Parathyroid adenoma (tissue), 2 donors: ENCODE data around the gene ITPK1.

Experiments
- H2AFZ ChIP-seq: fragments of 300-600 bp; sonication (generic); one replicate; pipeline ENCODE4 v1.7.0; 2017; ENCODE audit warnings: antibody characterized with exemption, mild to moderate bottlenecking
- H3K27ac ChIP-seq: fragments of 300-600 bp; sonication (generic); one replicate; pipeline ENCODE4 v1.7.0; 2017
- H3K27me3 ChIP-seq: fragments of 300-600 bp; sonication (generic); one replicate; pipeline ENCODE4 v1.7.0; 2017; ENCODE audit warnings: low read length; ENCODE audit not compliant: control insufficient read depth, insufficient read depth
- H3K36me3 ChIP-seq: fragments of 300-600 bp; sonication (generic); one replicate; pipeline ENCODE4 v1.7.0; 2017; ENCODE audit warnings: low read length; ENCODE audit not compliant: control insufficient read depth, insufficient read depth
- H3K4me1 ChIP-seq: fragments of 300-600 bp; sonication (generic); one replicate; pipeline ENCODE4 v1.7.0; 2017; ENCODE audit warnings: control low read depth
- H3K4me2 ChIP-seq: fragments of 300-600 bp; sonication (generic); one replicate; pipeline ENCODE4 v1.7.0; 2017; ENCODE audit warnings: low read length
- H3K4me3 ChIP-seq: fragments of 300-600 bp; sonication (generic); one replicate; pipeline ENCODE4 v1.7.0; 2017; ENCODE audit warnings: low read depth, low read length
- H3K79me2 ChIP-seq: fragments of 300-600 bp; sonication (generic); one replicate; pipeline ENCODE4 v1.7.0; 2017; ENCODE audit warnings: control low read depth
- H3K9ac ChIP-seq: fragments of 300-600 bp; sonication (generic); one replicate; pipeline ENCODE4 v1.7.0; 2017; ENCODE audit warnings: mild to moderate bottlenecking
- H3K9me3 ChIP-seq: fragments of 300-600 bp; sonication (generic); one replicate; pipeline ENCODE4 v1.7.0; 2017; ENCODE audit warnings: low read length; ENCODE audit not compliant: control insufficient read depth
- CTCF ChIP-seq: fragments of 300-600 bp; sonication (generic); IDR thresholded peaks from one replicate; pipeline ENCODE4 v1.7.0; 2017; ENCODE audit warnings: antibody characterized with exemption, mild to moderate bottlenecking
- donor health status: primary hyperparathyroidism.

The ITPK1 gene

GRCh38 chr14:93019970-93020369 is 95.8 kb downstream of the ITPK1 start:
- Histone ChIP-seq H2AFZ (no peak overlapping the region), H3K4me2 (no peak overlapping the region), H3K79me2 (peaks cover 25% of the 10 kb centered on the region), H3K27ac (no peak overlapping the region), H3K27me3 (no peaks in the 10 kb centered on the region), H3K4me3 (no peak overlapping the region), H3K9ac (no peak overlapping the region), H3K4me1 (no peaks in the 10 kb centered on the region), H3K9me3 (no peaks in the 10 kb centered on the region), H3K36me3 (no peaks in the 10 kb centered on the region)
- no peak for TF ChIP-seq CTCF

GRCh38 chr14:93019367-93019843 is 96.3 kb downstream of the ITPK1 start:
- no peaks in the 10 kb centered on the region for H3K9me3 ChIP-seq
- H3K27ac ChIP-seq: no peak overlapping the region
- H3K79me2 ChIP-seq: peaks cover 22% of the 10 kb centered on the region
- TF ChIP-seq CTCF: no peak
- H3K4me2 ChIP-seq: no peak overlapping the region
- no peaks in the 10 kb centered on the region for H3K4me1 ChIP-seq
- no peak overlapping the region for H3K4me3 ChIP-seq
- H3K9ac ChIP-seq: no peak overlapping the region
- no peaks in the 10 kb centered on the region for H3K27me3 ChIP-seq
- no peak overlapping the region for H2AFZ ChIP-seq
- no peaks in the 10 kb centered on the region for H3K36me3 ChIP-seq

DNA sequence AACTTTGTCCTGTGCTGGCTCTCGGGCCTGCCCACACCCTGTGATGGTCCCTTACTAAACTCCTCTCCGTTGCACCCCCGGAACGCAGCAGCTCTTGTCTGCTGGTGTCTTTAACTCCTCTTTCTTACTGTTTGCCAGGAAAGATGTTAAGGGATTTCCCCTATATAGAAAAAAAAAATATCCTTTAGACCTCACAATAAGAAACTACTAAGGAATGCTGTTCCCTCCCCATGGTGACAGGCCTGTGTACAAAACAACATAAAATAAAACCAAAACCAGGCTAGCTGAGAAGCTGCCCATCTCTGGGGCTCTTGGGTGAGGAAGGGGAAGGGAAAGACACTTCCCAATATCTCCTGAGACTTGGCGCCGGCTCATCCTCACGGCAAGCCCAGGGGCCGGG is 97.4 kb downstream of the ITPK1 start:
- TF ChIP-seq CTCF: no peak
- peaks cover 3% of the 10 kb centered on the region for H3K4me1 ChIP-seq
- H3K27me3 ChIP-seq: no peaks in the 10 kb centered on the region
- H3K9me3 ChIP-seq: no peaks in the 10 kb centered on the region
- peaks cover 21% of the 10 kb centered on the region for H3K79me2 ChIP-seq
- H3K36me3 ChIP-seq: no peaks in the 10 kb centered on the region
- no peak overlapping the region for H3K27ac ChIP-seq
- H2AFZ ChIP-seq: no peak overlapping the region
- H3K4me2 ChIP-seq: no peak overlapping the region
- no peak overlapping the region for H3K9ac ChIP-seq
- H3K4me3 ChIP-seq: no peak overlapping the region

DNA sequence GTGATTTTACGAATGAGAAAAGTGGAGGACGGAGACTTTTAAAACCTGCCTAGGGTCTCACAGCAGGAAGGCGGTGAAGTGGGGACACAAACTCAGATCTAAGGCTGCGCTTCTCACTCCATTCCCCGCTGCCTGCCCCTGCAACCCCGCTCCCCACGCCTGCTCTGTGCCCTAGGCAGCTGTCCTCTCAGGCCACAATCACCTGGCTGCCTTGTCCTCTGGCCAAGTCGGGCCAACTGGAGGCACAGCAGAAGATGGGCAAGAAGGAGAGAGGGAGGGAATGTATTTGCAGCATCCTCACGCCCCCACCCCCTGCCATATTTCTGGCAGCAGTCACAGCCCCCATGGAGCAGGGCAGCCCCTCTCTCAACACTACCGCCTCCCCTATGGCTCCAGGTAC is 97.8 kb downstream of the ITPK1 start:
- H2AFZ ChIP-seq: no peak overlapping the region
- no peak overlapping the region for H3K27ac ChIP-seq
- no peaks in the 10 kb centered on the region for H3K9me3 ChIP-seq
- no peaks in the 10 kb centered on the region for H3K27me3 ChIP-seq
- H3K4me1 ChIP-seq: peaks cover 7% of the 10 kb centered on the region
- no peak overlapping the region for H3K9ac ChIP-seq
- no peak overlapping the region for H3K4me3 ChIP-seq
- no peaks in the 10 kb centered on the region for H3K36me3 ChIP-seq
- peaks cover 21% of the 10 kb centered on the region for H3K79me2 ChIP-seq
- no peak for TF ChIP-seq CTCF
- no peak overlapping the region for H3K4me2 ChIP-seq

GRCh38 chr14:93017301-93017797 is 98.4 kb downstream of the ITPK1 start:
- no peak overlapping the region for H3K4me2 ChIP-seq
- peaks cover 13% of the 10 kb centered on the region for H3K4me1 ChIP-seq
- no peak overlapping the region for H3K27ac ChIP-seq
- no peaks in the 10 kb centered on the region for H3K27me3 ChIP-seq
- no peaks in the 10 kb centered on the region for H3K9me3 ChIP-seq
- no peak overlapping the region for H3K9ac ChIP-seq
- no peak overlapping the region for H3K4me3 ChIP-seq
- TF ChIP-seq CTCF: no peak
- peaks cover 21% of the 10 kb centered on the region for H3K79me2 ChIP-seq
- H3K36me3 ChIP-seq: no peaks in the 10 kb centered on the region
- H2AFZ ChIP-seq: no peak overlapping the region
